ENCODE measurements around the gene TMEM200C. TPM values are rescaled to one million over a fixed set of nuclear protein-coding genes. Genes with fewer than 3 reads are reported as not detected.

Gene TMEM200C
- not detected for total RNA-seq

GRCh38 chr18:5895299-5895875 lies at the start of gene TMEM200C:
Gene TMEM200C, minus strand, starts transcription at chr18:5895522. Its CDS starts 3,459 bp downstream, at chr18:5892063.
- H3K27me3 Mint-ChIP-seq (ENCODE audit: low read depth) = peaks cover 64% of the 10 kb centered on the region
- H3K36me3 Mint-ChIP-seq (ENCODE audit: insufficient read depth) = no peaks in the 10 kb centered on the region
- ATAC-seq (peak in 1 of 2 donors; percentile 22), DNase-seq (no peak)
- H3K4me3 Mint-ChIP-seq = no peak within 1 kb of the TSS
- peaks cover 7% of the 10 kb centered on the region for H3K4me1 Mint-ChIP-seq (ENCODE audit: low read depth)
- H3K9me3 Mint-ChIP-seq = no peaks in the 10 kb centered on the region

GRCh38 chr18:5944448-5944847 lies 49.1 kb upstream of the TMEM200C start:
- Mint-ChIP-seq H3K27me3 (ENCODE audit: low read depth) (no peaks in the 10 kb centered on the region), H3K36me3 (ENCODE audit: insufficient read depth) (no peaks in the 10 kb centered on the region), H3K4me3 (no peak overlapping the region), H3K9me3 (no peaks in the 10 kb centered on the region), H3K4me1 (ENCODE audit: low read depth) (no peaks in the 10 kb centered on the region)
- ATAC-seq (no peak), DNase-seq (no peak)

GRCh38 chr18:5943514-5943913 lies 48.2 kb upstream of the TMEM200C start:
- DNase-seq (no peak), ATAC-seq (no peak)
- Mint-ChIP-seq H3K9me3 (no peaks in the 10 kb centered on the region), H3K27me3 (ENCODE audit: low read depth) (no peaks in the 10 kb centered on the region), H3K36me3 (ENCODE audit: insufficient read depth) (no peaks in the 10 kb centered on the region), H3K4me3 (no peak overlapping the region), H3K4me1 (ENCODE audit: low read depth) (no peaks in the 10 kb centered on the region)

- Mint-ChIP-seq H3K4me1 (ENCODE audit: low read depth) (no peaks in the 10 kb centered on the region), H3K27me3 (ENCODE audit: low read depth) (no peaks in the 10 kb centered on the region), H3K36me3 (ENCODE audit: insufficient read depth) (no peaks in the 10 kb centered on the region), H3K4me3 (no peak overlapping the region), H3K9me3 (no peaks in the 10 kb centered on the region)
- no peak for ATAC-seq
- DNase-seq = no peak
Observed at GRCh38 chr18:5942591-5942990, 47.3 kb upstream of the TMEM200C start.

GRCh38 chr18:5941890-5942289 lies 46.6 kb upstream of the TMEM200C start:
- ATAC-seq = no peak
- H3K27me3 Mint-ChIP-seq (ENCODE audit: low read depth) = no peaks in the 10 kb centered on the region
- no peak overlapping the region for H3K4me3 Mint-ChIP-seq
- no peaks in the 10 kb centered on the region for H3K4me1 Mint-ChIP-seq (ENCODE audit: low read depth)
- no peaks in the 10 kb centered on the region for H3K36me3 Mint-ChIP-seq (ENCODE audit: insufficient read depth)
- no peak for DNase-seq
- H3K9me3 Mint-ChIP-seq = no peaks in the 10 kb centered on the region

- Mint-ChIP-seq H3K9me3 (no peaks in the 10 kb centered on the region), H3K27me3 (ENCODE audit: low read depth) (no peaks in the 10 kb centered on the region), H3K36me3 (ENCODE audit: insufficient read depth) (no peaks in the 10 kb centered on the region), H3K4me1 (ENCODE audit: low read depth) (no peaks in the 10 kb centered on the region), H3K4me3 (no peak overlapping the region)
- no peak for DNase-seq
- ATAC-seq = no peak
Observed at GRCh38 chr18:5939801-5940667, 44.7 kb upstream of the TMEM200C start.

GRCh38 chr18:5937795-5938194 lies 42.5 kb upstream of the TMEM200C start:
- H3K9me3 Mint-ChIP-seq = no peaks in the 10 kb centered on the region
- no peak for ATAC-seq
- DNase-seq = no peak
- H3K4me1 Mint-ChIP-seq (ENCODE audit: low read depth) = no peaks in the 10 kb centered on the region
- H3K4me3 Mint-ChIP-seq = no peak overlapping the region
- H3K27me3 Mint-ChIP-seq (ENCODE audit: low read depth) = no peaks in the 10 kb centered on the region
- H3K36me3 Mint-ChIP-seq (ENCODE audit: insufficient read depth) = no peaks in the 10 kb centered on the region

- DNase-seq (no peak), ATAC-seq (no peak)
- no peaks in the 10 kb centered on the region for H3K9me3 Mint-ChIP-seq
- no peaks in the 10 kb centered on the region for H3K4me1 Mint-ChIP-seq (ENCODE audit: low read depth)
- no peaks in the 10 kb centered on the region for H3K27me3 Mint-ChIP-seq (ENCODE audit: low read depth)
- no peaks in the 10 kb centered on the region for H3K36me3 Mint-ChIP-seq (ENCODE audit: insufficient read depth)
- no peak overlapping the region for H3K4me3 Mint-ChIP-seq
Observed at GRCh38 chr18:5937121-5937520, 41.8 kb upstream of the TMEM200C start.

- peaks cover 13% of the 10 kb centered on the region for H3K9me3 Mint-ChIP-seq
- H3K27me3 Mint-ChIP-seq (ENCODE audit: low read depth) = no peaks in the 10 kb centered on the region
- ATAC-seq = no peak
- no peaks in the 10 kb centered on the region for H3K4me1 Mint-ChIP-seq (ENCODE audit: low read depth)
- no peaks in the 10 kb centered on the region for H3K36me3 Mint-ChIP-seq (ENCODE audit: insufficient read depth)
- H3K4me3 Mint-ChIP-seq = no peak overlapping the region
- DNase-seq = no peak
Observed at GRCh38 chr18:5930789-5931188, 35.5 kb upstream of the TMEM200C start.

- no peaks in the 10 kb centered on the region for H3K9me3 Mint-ChIP-seq
- no peaks in the 10 kb centered on the region for H3K36me3 Mint-ChIP-seq (ENCODE audit: insufficient read depth)
- no peaks in the 10 kb centered on the region for H3K4me1 Mint-ChIP-seq (ENCODE audit: low read depth)
- no peak overlapping the region for H3K4me3 Mint-ChIP-seq
- no peak for ATAC-seq
- peaks cover 1% of the 10 kb centered on the region for H3K27me3 Mint-ChIP-seq (ENCODE audit: low read depth)
- DNase-seq = no peak
Observed at GRCh38 chr18:5918205-5918858, 23.0 kb upstream of the TMEM200C start.

GRCh38 chr18:5914951-5915350 lies 19.6 kb upstream of the TMEM200C start:
- Mint-ChIP-seq H3K36me3 (ENCODE audit: insufficient read depth) (no peaks in the 10 kb centered on the region), H3K9me3 (no peaks in the 10 kb centered on the region), H3K27me3 (ENCODE audit: low read depth) (no peaks in the 10 kb centered on the region), H3K4me1 (ENCODE audit: low read depth) (no peaks in the 10 kb centered on the region), H3K4me3 (no peak overlapping the region)
- ATAC-seq (no peak), DNase-seq (no peak)

GRCh38 chr18:5914016-5914415 lies 18.7 kb upstream of the TMEM200C start:
- Mint-ChIP-seq H3K27me3 (ENCODE audit: low read depth) (no peaks in the 10 kb centered on the region), H3K9me3 (no peaks in the 10 kb centered on the region), H3K4me3 (no peak overlapping the region), H3K4me1 (ENCODE audit: low read depth) (no peaks in the 10 kb centered on the region), H3K36me3 (ENCODE audit: insufficient read depth) (no peaks in the 10 kb centered on the region)
- ATAC-seq (no peak), DNase-seq (no peak)

GRCh38 chr18:5912566-5912965 lies 17.2 kb upstream of the TMEM200C start:
- ATAC-seq (no peak), DNase-seq (no peak)
- no peaks in the 10 kb centered on the region for H3K4me1 Mint-ChIP-seq (ENCODE audit: low read depth)
- H3K36me3 Mint-ChIP-seq (ENCODE audit: insufficient read depth) = no peaks in the 10 kb centered on the region
- no peaks in the 10 kb centered on the region for H3K27me3 Mint-ChIP-seq (ENCODE audit: low read depth)
- no peak overlapping the region for H3K4me3 Mint-ChIP-seq
- H3K9me3 Mint-ChIP-seq = no peaks in the 10 kb centered on the region

GRCh38 chr18:5909125-5909524 lies 13.8 kb upstream of the TMEM200C start:
- no peak for DNase-seq
- H3K9me3 Mint-ChIP-seq = no peaks in the 10 kb centered on the region
- no peak for ATAC-seq
- H3K4me1 Mint-ChIP-seq (ENCODE audit: low read depth) = no peaks in the 10 kb centered on the region
- H3K27me3 Mint-ChIP-seq (ENCODE audit: low read depth) = peaks cover 3% of the 10 kb centered on the region
- H3K4me3 Mint-ChIP-seq = no peak overlapping the region
- no peaks in the 10 kb centered on the region for H3K36me3 Mint-ChIP-seq (ENCODE audit: insufficient read depth)

- no peak for ATAC-seq
- no peak overlapping the region for H3K4me3 Mint-ChIP-seq
- no peaks in the 10 kb centered on the region for H3K4me1 Mint-ChIP-seq (ENCODE audit: low read depth)
- no peak for DNase-seq
- H3K27me3 Mint-ChIP-seq (ENCODE audit: low read depth) = peaks cover 24% of the 10 kb centered on the region
- H3K9me3 Mint-ChIP-seq = no peaks in the 10 kb centered on the region
- H3K36me3 Mint-ChIP-seq (ENCODE audit: insufficient read depth) = no peaks in the 10 kb centered on the region
Observed at GRCh38 chr18:5903386-5903785, 8.1 kb upstream of the TMEM200C start.

Data from activated T-cell treated with anti-CD3 and anti-CD28 coated beads, Interleukin-2, amount 50 U/mL, for 4 hours (primary cell).